ENCODE measurements around the gene GYPC.

DNA sequence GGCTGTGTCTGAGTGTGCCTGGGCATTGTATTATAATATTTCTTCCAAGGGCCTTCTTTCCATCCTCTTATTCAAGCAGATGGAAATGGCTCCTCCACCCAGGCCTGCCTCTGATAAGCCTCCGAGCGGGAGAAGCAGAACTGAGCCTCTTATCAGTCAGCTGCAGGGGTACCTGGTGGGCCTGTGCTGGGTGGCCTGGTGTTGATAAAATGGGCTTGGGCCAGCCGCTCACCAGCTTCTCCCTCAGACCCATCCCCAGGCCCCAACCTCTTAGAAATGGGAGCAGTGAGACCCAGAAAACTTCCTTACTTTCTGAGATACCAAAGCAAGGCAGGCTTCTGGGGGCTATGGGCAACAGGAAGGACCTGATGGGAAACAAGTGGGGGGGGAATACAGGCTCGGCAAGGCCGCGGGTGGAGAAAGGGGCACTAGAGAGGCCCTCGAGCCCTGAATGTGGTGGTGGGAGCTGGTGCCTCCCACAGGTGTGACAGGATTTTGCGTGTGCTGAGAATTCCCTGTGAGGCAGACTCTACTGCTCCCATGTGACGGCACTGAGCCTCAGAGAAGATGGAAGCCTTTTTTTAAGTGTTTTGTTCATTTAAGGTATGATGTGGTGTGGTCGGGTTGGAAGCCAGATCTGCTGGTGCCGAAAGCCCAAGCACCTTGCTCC is 18.3 kb downstream of the GYPC start:
- TF ChIP-seq, protein P1, sequence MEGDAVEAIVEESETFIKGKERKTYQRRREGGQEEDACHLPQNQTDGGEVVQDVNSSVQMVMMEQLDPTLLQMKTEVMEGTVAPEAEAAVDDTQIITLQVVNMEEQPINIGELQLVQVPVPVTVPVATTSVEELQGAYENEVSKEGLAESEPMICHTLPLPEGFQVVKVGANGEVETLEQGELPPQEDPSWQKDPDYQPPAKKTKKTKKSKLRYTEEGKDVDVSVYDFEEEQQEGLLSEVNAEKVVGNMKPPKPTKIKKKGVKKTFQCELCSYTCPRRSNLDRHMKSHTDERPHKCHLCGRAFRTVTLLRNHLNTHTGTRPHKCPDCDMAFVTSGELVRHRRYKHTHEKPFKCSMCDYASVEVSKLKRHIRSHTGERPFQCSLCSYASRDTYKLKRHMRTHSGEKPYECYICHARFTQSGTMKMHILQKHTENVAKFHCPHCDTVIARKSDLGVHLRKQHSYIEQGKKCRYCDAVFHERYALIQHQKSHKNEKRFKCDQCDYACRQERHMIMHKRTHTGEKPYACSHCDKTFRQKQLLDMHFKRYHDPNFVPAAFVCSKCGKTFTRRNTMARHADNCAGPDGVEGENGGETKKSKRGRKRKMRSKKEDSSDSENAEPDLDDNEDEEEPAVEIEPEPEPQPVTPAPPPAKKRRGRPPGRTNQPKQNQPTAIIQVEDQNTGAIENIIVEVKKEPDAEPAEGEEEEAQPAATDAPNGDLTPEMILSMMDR (IDR thresholded peaks at IDR 0.05) = no peak
- no peak for TF ChIP-seq ZNF416 (CRISPR knock-in tag; IDR thresholded peaks at IDR 0.05)
- no peak for TF ChIP-seq ELF4 (CRISPR knock-in tag; IDR thresholded peaks at IDR 0.05; ENCODE audit: low read depth)
- TF ChIP-seq SOX15 (CRISPR knock-in tag; IDR thresholded peaks at IDR 0.05) = no peak
- no peak for TF ChIP-seq NR3C1 (CRISPR knock-in tag; conservative IDR thresholded peaks at IDR 0.05; ENCODE audit: low read depth)
